BJ (cell line): ENCODE measurements around the gene INHA. TPM values are rescaled to one million over a fixed set of nuclear protein-coding genes. Genes with fewer than 3 reads are reported as not detected.

ENCODE experiments used
- CTCF ChIA-PET: fragments of 350-600 bp; formaldehyde crosslinking; extraction: SDS; loops from one replicate; lab custom pipeline; 2021; ENCODE audit warnings: antibody characterized with exemption, inconsistent platforms; lab: Yijun Ruan, JAX
- POLR2A ChIA-PET: fragments of 300-600 bp; sonication (Branson Sonifier 250); formaldehyde crosslinking; extraction: SDS; loops from one replicate; lab custom pipeline; 2021; ENCODE audit warnings: antibody characterized with exemption; lab: Charles Lee
- DNase-seq: peaks from one replicate; pipeline ENCODE4 v3.0.0-alpha.2; 2011; ENCODE audit warnings: low read depth
- H3K27me3 ChIP-seq: 2 replicates; pipeline ENCODE4 v1.6.0; 2011; ENCODE audit warnings: low read length; ENCODE audit not compliant: control insufficient read depth, insufficient read depth
- H3K36me3 ChIP-seq: 2 replicates; pipeline ENCODE4 v1.5.1; 2011; ENCODE audit warnings: low read length; ENCODE audit not compliant: control insufficient read depth, insufficient read depth
- H3K4me3 ChIP-seq: 2 replicates; pipeline ENCODE4 v1.5.1; 2011; ENCODE audit warnings: low read depth, mild to moderate bottlenecking, control low read depth, low read length
- polyA plus RNA-seq: library from polyadenylated mRNA; depleted of rRNA; stranded (reverse); fragments of >200 nt; gene quantifications from 2 replicates; pipeline ENCODE4 v1.2.3, GENCODE V29; 2011
- TF ChIP-seq, protein P1 (sequence below): IDR thresholded peaks from 2 replicates; pipeline ENCODE4 v1.5.1; 2011; ENCODE audit warnings: low read depth, mild to moderate bottlenecking, control low read depth, inconsistent platforms, low read length, moderate library complexity; ENCODE audit not compliant: insufficient read depth

INHA gene
- polyA plus RNA-seq, 1 experiment = 1.5 TPM

DNA sequence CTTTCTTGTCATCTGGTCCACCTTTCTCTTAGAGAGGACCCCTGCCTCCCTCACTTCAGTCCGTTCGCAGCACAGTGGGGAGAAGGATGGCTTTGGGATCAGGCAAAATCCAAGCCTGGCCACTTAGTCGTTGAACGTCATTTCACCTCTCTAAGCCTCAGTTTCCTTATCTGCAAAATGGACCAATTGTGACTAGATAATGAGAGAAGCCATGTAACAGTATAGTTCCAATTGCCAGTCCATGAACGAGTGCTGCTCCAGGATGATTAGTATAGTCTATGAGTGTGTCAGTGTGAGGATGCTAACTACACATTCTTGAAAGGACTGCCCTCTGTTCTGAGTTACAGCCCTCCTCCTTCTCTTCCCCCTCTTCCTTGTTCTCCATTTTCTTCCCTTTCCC lies 1.1 kb downstream of the INHA start:
- DNase-seq = no peak
- peaks cover 9% of the 10 kb centered on the region for H3K27me3 ChIP-seq
- H3K36me3 ChIP-seq = peaks cover 3% of the 10 kb centered on the region
- POLR2A ChIA-PET = no interaction called here
- CTCF ChIA-PET = interaction anchor here (4.9 kb wide), 1 partner anchor 13 kb away, joined by 24 read pairs; no protein-coding TSS in a partner anchor
- TF ChIP-seq, protein P1, sequence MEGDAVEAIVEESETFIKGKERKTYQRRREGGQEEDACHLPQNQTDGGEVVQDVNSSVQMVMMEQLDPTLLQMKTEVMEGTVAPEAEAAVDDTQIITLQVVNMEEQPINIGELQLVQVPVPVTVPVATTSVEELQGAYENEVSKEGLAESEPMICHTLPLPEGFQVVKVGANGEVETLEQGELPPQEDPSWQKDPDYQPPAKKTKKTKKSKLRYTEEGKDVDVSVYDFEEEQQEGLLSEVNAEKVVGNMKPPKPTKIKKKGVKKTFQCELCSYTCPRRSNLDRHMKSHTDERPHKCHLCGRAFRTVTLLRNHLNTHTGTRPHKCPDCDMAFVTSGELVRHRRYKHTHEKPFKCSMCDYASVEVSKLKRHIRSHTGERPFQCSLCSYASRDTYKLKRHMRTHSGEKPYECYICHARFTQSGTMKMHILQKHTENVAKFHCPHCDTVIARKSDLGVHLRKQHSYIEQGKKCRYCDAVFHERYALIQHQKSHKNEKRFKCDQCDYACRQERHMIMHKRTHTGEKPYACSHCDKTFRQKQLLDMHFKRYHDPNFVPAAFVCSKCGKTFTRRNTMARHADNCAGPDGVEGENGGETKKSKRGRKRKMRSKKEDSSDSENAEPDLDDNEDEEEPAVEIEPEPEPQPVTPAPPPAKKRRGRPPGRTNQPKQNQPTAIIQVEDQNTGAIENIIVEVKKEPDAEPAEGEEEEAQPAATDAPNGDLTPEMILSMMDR = no peak
- no peak overlapping the region for H3K4me3 ChIP-seq

DNA sequence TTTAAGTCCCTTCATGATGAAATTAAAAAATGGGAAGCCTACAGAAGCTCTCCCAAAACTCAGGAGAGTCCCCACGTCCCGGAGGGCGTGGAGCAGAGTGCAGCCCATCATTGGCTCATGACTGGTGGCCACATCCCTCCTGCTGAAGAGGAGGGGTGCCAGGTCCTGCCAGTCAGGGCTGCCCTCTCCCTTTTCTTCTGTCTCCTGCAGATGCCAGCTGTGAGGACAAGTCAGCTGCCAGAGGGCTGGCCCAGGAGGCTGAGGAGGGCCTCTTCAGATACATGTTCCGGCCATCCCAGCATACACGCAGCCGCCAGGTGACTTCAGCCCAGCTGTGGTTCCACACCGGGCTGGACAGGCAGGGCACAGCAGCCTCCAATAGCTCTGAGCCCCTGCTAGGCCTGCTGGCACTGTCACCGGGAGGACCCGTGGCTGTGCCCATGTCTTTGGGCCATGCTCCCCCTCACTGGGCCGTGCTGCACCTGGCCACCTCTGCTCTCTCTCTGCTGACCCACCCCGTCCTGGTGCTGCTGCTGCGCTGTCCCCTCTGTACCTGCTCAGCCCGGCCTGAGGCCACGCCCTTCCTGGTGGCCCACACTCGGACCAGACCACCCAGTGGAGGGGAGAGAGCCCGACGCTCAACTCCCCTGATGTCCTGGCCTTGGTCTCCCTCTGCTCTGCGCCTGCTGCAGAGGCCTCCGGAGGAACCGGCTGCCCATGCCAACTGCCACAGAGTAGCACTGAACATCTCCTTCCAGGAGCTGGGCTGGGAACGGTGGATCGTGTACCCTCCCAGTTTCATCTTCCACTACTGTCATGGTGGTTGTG lies 2.6 kb downstream of the INHA start:
- POLR2A ChIA-PET = no interaction called here
- no peak for DNase-seq
- Histone ChIP-seq H3K27me3 (peaks cover 10% of the 10 kb centered on the region), H3K4me3 (no peak overlapping the region), H3K36me3 (peaks cover 2% of the 10 kb centered on the region)
- CTCF ChIA-PET = interaction anchor here (1.3 to 4.9 kb wide), 2 partner anchors 14 to 23 kb away, joined by 4 to 24 read pairs; partner anchors contain the start of gene STK11IP
- TF ChIP-seq, protein P1 = no peak

DNA sequence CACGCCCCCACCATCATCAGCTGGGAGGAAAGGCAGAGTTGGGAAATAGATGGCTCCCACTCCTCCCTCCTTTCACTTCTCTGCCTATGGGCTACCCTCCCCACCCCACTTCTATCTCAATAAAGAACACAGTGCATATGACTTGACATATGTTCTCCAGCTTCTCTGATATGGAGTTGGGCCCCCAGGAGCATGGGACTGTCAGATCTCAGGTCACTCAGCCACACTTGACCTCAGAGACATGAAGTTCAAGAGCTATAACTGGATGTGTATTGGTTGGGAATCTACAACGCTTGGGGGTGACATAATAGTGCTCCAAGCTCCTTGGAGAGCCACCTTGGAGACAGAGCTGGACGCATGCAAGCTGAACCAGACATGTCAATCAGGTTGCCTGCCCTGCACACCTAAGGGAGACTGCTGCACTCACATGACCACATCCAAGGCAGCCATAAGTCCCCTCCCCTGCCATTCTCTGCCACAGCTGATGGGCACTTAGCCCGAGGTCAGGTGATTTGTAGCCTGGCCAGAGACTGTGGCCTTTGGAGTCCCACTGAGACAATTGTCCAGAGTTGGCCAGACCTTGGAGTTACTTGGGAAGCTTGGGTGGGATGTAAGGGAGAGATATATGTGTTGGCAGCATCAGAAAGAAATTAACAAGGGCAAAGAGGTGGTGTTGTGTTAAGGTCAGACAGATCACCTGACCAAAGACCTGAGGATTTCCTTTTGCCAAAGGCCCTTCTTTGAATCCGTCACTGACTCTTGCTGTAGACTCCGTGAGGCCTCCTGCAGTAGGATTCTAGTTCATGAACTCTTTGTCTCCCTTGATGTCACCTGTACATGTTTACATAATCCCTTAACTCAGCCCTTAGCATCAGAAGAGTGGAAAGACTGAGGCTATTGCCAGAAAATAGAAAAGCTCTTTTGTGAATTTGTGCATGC lies 3.7 kb downstream of the INHA start:
- ChIA-PET CTCF (interaction anchor here (1.4 to 4.9 kb wide), 2 partner anchors 10 to 15 kb away, joined by 3 to 24 read pairs; no protein-coding TSS in a partner anchor), POLR2A (no interaction called here)
- no peak overlapping the region for H3K4me3 ChIP-seq
- TF ChIP-seq, protein P1 = no peak
- peaks cover 10% of the 10 kb centered on the region for H3K27me3 ChIP-seq
- H3K36me3 ChIP-seq = no peaks in the 10 kb centered on the region
- no peak for DNase-seq

DNA sequence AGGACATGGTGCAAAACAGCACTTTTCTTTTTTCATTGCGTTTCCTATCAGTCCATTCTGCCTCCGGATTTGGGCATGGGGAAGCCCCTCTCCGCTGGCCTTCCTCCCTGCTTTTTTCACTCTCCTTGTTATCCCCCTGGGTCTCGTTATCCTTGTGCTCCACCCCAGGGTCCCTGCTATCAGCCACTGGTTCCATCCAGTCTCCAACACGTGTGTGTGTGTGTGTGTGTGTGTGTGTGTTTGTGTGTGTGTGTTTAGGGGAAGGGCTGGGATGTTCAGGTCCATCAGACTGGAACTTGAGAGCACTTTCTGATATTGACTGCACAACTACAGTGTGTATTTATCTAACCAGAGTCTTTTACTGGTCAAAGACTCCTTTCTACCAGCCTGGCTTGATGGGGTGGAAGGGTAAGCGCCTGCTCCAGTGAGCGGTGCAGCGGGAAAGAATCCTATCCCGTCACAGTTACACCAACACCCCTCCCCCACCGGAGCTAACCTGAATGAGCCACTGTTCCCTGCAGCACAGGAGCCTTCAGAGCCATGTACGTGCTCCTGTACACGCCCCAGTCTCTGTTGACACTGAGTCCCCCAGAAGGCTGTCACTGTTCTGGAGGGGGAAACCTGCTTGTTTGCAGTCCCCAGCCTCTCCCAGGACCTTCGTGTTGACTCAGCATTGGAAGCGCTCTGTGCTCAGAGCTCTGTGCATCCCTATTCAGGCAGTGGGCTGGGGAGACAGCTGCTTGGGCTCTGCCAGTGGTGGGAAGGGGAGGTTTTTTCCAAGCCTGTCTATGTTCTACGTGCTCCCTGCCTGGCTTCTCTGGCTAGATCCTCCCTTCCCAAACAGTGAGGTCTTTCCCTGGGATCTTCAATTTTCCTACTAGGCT lies 4.6 kb downstream of the INHA start:
- peaks cover 10% of the 10 kb centered on the region for H3K27me3 ChIP-seq
- TF ChIP-seq, protein P1 = no peak
- no peak overlapping the region for H3K4me3 ChIP-seq
- ChIA-PET CTCF (interaction anchor here (0.8 to 4.9 kb wide), 4 partner anchors 9 to 66 kb away, joined by 3 to 24 read pairs (median 4); no protein-coding TSS in a partner anchor), POLR2A (no interaction called here)
- DNase-seq = no peak
- H3K36me3 ChIP-seq = no peaks in the 10 kb centered on the region
